Stimulated activated CD4-positive, alpha-beta T cell treated with anti-CD3 and anti-CD28 coated beads, Interleukin-1b, Interleukin-23, amount 100 ng/mL, for 4 hours (primary cell): Measurements from ENCODE around the gene EVC.

ENCODE experiments used
- DNase-seq, 2 donors: peaks; one replicate each; pipeline ENCODE4 v3.0.0-alpha.2; 2020; ENCODE audit warnings: low read depth in 2 of 2

Gene EVC

DNA sequence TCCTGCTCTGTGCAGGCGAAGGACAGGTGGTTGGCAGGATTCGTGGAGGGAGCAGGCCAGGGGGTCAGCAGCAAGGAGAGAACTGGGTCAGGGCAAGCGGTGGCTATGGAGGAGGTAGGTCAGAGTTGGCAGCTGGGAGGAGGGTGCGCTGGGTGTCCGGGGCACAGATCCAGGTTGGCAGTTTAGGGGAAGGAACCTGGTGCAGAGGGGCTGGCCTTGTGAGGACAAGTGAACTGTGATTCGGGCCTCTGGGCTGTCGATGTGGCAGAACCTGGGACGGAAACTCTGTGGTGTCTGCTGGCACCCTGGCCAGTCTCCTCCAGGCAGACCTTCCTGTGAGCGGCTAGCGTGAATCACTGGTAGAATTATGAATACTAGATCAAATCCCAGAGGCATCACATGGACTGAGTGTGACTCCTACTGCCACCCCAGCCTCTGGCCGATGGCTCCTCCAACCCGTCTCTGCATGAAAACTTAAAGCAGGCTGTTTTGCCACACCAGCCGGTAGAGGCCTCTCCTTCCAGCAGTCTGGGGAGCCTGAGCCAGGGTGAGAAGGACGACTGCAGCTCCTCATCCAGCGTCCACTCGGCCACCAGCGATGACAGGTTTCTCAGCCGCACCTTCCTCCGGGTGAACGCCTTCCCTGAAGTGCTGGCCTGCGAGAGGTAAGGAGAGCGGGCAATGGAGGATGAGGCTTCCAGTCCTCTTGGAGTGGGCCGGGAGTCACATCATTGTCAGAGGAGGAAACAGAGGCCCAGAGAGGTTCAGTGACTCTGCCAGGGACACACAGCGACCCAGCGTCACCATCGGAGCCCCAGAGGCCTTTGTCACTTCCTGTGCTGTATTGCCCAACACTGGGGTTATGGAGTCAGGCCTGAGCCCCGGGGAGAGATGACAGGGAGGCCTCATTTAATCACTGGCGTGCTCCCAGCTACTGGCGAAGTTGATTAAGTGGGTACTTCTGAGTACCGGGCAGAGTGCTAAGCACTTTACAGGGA, 20.3 kb downstream of the EVC start:
- no peak for DNase-seq

DNA sequence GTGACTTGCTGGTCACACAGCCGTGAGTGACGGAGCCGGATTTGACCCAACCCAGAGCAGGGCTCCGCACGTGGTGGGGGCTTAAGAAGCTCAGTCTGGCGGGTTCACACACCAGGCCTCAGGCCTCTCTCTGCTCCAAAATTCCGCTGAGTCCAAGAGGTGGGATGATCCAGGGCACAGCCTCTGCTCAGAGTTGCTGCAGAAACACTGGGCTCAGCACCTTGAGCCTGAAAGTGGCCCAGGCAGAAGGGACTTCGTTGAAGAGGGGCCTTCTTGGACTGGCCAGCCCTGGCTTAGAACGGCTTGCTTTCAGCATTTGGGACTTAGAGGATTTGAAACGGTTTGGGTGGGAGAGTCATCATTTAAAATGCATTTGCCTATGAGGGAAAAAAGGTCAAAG, 21.2 kb downstream of the EVC start:
- DNase-seq = no peak

DNA sequence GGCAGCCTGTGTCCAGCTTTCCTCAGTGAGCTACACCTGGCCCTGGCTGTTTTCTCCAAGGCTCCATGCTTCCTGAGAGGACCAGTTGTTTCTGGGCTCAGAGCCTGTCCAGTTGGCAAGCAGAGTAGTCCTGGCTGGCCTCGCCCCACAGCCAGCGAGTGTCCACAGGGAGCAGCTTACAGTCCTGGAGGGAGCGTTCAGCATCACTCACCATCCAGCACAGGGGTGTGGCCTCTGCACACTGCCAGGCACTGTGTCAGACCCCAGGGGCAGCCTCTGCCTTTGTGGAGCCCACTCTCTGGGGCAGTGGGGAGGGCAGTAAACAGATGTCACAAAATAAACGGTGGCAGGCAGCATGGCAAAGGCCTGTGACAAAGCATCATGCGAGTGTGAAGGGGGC, 23.9 kb downstream of the EVC start:
- no peak for DNase-seq

GRCh38 chr4:5735463-5735862, 24.5 kb downstream of the EVC start:
- no peak for DNase-seq

GRCh38 chr4:5738061-5738460, 27.1 kb downstream of the EVC start:
- no peak for DNase-seq

- no peak for DNase-seq
These were observed 31.4 kb downstream of the EVC start for GRCh38 chr4:5742388-5742787.

- no peak for DNase-seq
These were observed 32.0 kb downstream of the EVC start for GRCh38 chr4:5742968-5743367.

- DNase-seq = no peak
These were observed 35.2 kb downstream of the EVC start for GRCh38 chr4:5746250-5746649.

DNA sequence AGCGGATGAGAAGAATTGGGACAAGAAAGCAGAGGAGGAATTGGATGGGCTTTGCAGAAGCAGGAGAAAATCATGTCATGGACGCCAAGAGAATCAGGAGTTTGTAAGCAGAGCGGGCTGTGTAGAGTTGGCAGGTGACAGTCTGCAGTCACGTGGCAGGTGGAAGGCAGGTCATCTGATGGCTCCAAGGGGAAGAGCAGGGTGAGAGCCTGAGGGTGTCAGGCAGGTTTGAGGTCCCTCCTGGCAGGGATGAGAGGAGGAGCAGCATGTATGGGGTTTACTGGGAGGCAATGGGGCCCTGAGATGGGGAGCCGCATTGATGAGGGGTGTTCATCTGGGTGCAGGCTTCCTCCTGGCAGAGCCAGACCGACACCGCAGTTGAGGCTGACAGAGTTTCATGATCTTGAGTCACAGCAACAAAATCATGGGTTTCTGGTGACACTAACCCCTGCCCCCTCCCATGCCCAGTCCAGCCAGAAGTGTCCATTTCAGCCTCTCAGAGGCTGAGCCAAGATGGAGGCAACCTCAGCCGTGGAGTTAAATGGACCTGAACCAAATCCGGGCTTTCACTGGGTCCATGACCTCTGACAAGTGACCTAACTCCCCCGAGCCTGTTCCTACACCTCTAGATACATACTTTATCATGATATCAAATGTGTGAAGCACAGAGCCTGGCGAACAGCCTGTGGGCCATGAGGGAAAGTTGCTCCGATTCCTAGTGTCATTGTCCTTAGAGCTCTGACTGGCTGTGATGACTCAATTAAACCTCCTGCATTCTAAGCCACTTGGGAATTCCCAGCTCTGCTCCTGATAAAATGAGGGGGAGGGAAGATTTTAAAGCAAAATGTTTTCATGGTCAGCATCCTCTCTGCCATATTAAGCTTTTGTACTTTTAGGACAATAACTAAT, 36.1 kb downstream of the EVC start:
- DNase-seq = no peak

DNA sequence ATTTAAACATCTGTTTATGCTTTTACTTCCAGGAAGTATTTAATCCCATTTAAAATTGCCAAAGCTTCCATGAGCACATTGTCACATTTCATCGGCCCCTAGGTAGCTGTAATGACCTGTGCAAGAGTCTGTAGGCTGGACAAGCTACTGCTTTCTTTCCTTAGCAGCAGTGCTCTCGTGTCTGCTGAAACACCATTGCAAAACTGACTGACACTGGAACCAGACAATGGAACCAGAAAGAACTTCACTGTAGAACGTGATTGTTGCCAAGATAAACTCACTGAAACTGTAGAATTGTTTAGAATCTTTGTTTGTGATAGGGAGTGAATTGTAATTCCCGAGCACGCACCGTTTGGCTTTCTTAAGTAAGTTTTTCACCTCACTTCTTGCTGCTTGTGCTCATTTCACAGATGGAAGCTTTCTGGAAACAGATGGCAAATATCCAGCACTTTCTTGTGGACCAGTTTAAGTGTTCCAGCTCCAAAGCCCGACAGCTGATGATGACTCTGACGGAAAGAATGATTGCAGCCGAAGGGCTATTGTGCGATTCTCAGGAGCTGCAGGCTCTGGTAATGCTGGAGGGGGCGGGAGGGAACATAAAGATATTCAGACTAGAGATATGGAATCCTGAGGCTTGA, 36.9 kb downstream of the EVC start:
- no peak for DNase-seq

GRCh38 chr4:5749568-5749967, 38.6 kb downstream of the EVC start:
- DNase-seq = no peak

GRCh38 chr4:5750052-5750945, 39.3 kb downstream of the EVC start:
- no peak for DNase-seq

DNA sequence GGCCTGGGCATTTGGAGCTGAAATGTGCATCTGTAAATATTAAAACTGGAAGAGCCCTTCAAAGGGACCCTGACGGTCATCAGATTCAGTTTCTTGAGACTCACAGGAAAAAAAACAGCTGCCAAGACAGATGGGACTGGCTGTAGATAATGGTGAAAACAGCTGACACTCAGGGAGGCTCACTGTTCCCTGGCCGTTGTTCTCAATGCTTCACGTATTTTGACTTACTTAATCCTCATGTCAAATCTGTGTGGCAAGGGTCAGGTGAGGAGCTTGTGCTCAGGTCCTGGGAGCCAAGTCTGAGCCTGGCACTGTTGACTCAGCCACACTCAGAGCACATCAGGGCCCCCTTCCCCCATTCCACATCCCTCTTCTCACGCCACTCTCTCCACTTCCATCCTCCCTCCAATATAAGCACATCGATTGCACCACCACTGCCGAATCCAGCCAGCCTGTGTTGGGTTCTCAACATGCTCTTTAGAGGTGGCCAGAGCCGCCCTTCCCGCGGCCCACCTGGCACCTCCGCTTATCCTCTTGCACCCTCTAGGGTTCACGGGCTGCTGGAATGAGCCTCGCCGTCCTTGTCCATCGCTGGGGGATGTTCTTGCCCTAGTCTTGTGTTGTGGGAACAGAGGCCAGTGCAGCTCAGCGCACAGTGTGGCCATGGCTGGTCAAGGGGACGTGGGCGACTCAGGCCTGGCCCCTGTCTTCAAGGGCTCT, 40.1 kb downstream of the EVC start:
- DNase-seq = no peak

GRCh38 chr4:5751666-5752375, 40.8 kb downstream of the EVC start:
- no peak for DNase-seq

DNA sequence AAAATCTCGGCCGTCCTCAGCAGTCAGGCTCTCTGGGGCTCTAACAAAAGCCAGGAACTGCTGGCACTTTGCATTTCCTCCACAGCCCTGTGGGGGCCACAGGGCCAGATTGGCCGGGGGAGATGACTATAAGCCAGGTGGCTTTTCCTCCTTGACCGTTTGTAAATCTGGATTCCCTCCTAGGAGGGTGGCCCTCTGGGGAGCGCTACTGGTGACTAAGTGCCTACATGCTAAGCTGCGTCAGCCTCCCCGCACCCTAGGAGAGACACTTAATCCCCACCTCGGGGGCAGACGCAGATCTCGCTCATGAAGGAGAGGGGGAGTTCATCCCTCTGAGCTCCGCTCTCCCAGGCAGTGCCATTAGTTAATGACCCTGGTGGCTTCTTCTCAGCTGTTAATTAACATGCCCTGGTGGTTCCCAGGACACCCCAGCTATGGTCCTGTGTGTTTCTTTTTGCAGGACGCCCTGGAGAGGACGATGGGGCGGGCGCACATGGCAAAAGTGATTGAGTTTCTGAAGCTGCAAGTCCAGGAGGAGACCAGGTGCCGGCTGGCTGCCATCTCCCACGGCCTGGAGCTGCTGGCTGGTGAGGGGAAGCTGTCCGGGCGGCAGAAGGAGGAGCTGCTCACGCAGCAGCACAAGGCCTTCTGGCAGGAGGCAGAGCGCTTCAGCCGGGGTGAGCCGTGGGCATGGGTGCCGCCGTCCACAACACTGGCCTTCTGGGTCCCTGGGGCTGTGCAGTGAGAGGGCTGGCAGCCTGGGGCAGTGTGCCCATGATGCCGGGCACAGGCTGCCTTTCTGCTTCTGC, 41.6 kb downstream of the EVC start:
- DNase-seq = no peak

DNA sequence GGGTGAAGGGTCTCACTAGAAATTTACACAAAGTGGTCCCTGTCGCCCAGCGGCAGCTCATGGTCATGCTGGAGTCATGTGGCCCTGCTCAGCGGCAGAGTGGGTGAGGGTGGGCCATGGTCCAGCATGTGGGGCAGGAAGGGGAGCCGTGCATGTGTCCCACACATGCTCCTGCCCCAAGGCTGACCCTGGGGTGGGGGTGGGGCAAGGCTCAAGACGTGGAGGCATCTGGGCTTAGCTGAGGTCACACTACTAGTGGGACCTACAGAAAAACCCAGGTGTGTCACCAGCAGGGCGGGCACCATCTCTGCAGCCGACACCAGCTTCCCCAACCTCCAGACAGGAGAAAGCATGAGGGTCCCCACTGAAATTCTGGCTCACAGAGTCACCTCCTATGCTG, 42.4 kb downstream of the EVC start:
- DNase-seq = no peak

DNA sequence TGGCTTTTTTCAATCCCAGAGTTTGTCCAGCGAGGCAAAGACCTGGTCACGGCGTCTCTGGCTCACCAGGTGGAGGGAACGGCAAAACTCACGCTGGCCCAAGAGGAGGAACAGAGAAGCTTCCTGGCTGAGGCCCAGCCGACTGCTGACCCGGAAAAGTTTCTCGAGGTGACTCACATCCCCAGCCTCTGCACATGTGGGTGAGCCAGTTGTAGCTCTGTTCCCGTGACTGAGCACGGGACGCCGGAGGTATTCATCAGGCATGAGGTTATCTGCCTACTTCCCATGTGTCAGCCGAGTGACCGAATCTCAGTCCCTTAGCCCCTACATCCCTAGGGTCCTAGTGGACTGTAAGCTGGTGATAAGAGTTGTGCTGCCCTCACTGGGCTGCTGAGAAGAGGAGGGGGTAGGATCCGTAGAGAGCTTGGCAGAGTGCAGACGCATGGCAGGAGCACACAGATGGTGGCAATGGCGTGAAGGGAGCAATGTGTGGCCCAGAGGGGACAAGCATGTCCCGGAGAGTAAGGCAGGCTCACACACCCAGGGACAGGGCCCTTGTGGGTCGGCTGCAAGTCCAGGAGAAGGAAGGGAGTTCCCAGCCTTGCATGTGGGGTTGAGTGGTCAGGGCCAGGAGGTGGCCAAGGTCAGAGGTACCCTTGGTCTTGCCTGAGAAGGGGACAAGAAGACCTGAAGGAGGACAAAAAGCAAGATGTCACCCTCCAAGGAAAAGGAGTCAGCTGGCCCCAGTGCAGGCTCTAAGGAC, 42.9 kb downstream of the EVC start:
- no peak for DNase-seq

- DNase-seq = no peak
These were observed 43.5 kb downstream of the EVC start for GRCh38 chr4:5754529-5754881.
